Common myeloid progenitor, CD34-positive (primary cell): ENCODE data around the gene USP43.
"Not testable (repeated sequence)": the region's sequence is repeated elsewhere in the genome, so short reads cannot be mapped to it uniquely, and the experiment has no call there.

Experiments used
- CTCF ChIA-PET: fragments of 350-600 bp; sonication (Branson Sonifier 250); formaldehyde crosslinking; loops from one replicate; lab custom pipeline; 2021; ENCODE audit warnings: antibody characterized with exemption; lab: Charles Lee
- POLR2A ChIA-PET: fragments of 350-600 bp; sonication (Branson Sonifier 250); formaldehyde crosslinking; loops from one replicate; lab custom pipeline; 2021; ENCODE audit warnings: antibody characterized with exemption; lab: Charles Lee
- DNase-seq, 3 donors: peaks; one replicate each; pipeline versions ENCODE4 v3.0.0 to v3.0.0-alpha.2; 2013
- H3K27ac ChIP-seq, 2 experiments: 1 replicate in 1 of 2; 2 replicates in 1 of 2; pipeline ENCODE4 v1.7.0; 2013; ENCODE audit warnings: inconsistent platforms in 2 of 2, low read length in 2 of 2, mild to moderate bottlenecking in 2 of 2, low read depth in 1 of 2, moderate library complexity in 1 of 2; ENCODE audit not compliant: severe bottlenecking in 2 of 2, insufficient read depth in 1 of 2, poor library complexity in 1 of 2
- H3K27me3 ChIP-seq, 5 experiments: replicated peaks in 2 of 5; 1 replicate in 3 of 5; 2 replicates in 2 of 5; pipeline versions ENCODE4 v1.6.1 to v1.7.0; 2013; ENCODE audit warnings: low read length in 4 of 5, mild to moderate bottlenecking in 2 of 5, moderate library complexity in 2 of 5, inconsistent platforms in 1 of 5; ENCODE audit not compliant: insufficient read depth in 5 of 5, control insufficient read depth in 4 of 5
- H3K36me3 ChIP-seq, 4 experiments: 1 replicate in 2 of 4; 2 replicates in 2 of 4; pipeline versions ENCODE4 v1.6.1 to v1.7.0; 2013; ENCODE audit warnings: low read length in 3 of 4, control low read depth in 1 of 4, mild to moderate bottlenecking in 1 of 4; ENCODE audit not compliant: control insufficient read depth in 4 of 4, insufficient read depth in 4 of 4
- H3K4me1 ChIP-seq, 4 experiments: 1 replicate in 3 of 4; 2 replicates in 1 of 4; pipeline versions ENCODE4 v1.6.1 to v1.7.1; 2013; ENCODE audit warnings: low read length in 3 of 4, mild to moderate bottlenecking in 3 of 4, control low read depth in 1 of 4, inconsistent platforms in 1 of 4, moderate library complexity in 1 of 4; ENCODE audit not compliant: control insufficient read depth in 4 of 4, insufficient read depth in 4 of 4; ENCODE audit errors: control extremely low read depth in 1 of 4
- H3K4me3 ChIP-seq, 7 experiments: 1 replicate in 4 of 7; 2 replicates in 3 of 7; pipeline versions ENCODE4 v1.5.1 to v1.7.0; 2013; ENCODE audit warnings: mild to moderate bottlenecking in 7 of 7, low read length in 6 of 7, moderate library complexity in 6 of 7, inconsistent platforms in 2 of 7, low read depth in 2 of 7, control low read depth in 1 of 7; ENCODE audit not compliant: insufficient read depth in 4 of 7, control insufficient read depth in 1 of 7; ENCODE audit errors: extremely low read depth in 1 of 7
- H3K9me3 ChIP-seq, 5 experiments: 1 replicate in 4 of 5; 2 replicates in 1 of 5; pipeline versions ENCODE4 v1.6.1 to v1.7.1; 2013; ENCODE audit warnings: low read length in 4 of 5, mild to moderate bottlenecking in 2 of 5, inconsistent platforms in 1 of 5, low read depth in 1 of 5, moderate library complexity in 1 of 5; ENCODE audit not compliant: control insufficient read depth in 4 of 5, insufficient read depth in 2 of 5; ENCODE audit errors: control extremely low read depth in 1 of 5
- WGBS: methylation state at CpG from one replicate; pipeline ENCODE4 v1.1.5; 2013; ENCODE audit not compliant: insufficient coverage; 5-methylcytosine and 5-hydroxymethylcytosine counted together

The USP43 gene

GRCh38 chr17:9640388-9640787, 4.9 kb upstream of the USP43 start:
- H3K36me3 ChIP-seq, DNase-seq, H3K9me3 ChIP-seq, H3K27ac ChIP-seq, H3K4me3 ChIP-seq, H3K27me3 ChIP-seq, POLR2A ChIA-PET: not testable (repeated sequence)
- WGBS = 80% methylated on average over 2 of the region's 5 CpGs
- H3K4me1 ChIP-seq = peaks cover 0 to 14% (median 9%) of the 10 kb centered on the region in 4 experiments
- CTCF ChIA-PET = interaction anchor here (0.9 kb wide), 1 partner anchor 62 kb away, joined by 3 read pairs; no protein-coding TSS in a partner anchor

- POLR2A ChIA-PET = no interaction called here
Observed at GRCh38 chr17:9643611-9644010, 1.7 kb upstream of the USP43 start.

GRCh38 chr17:9645851-9646545, 681 bp downstream of the USP43 start:
- Histone ChIP-seq H3K27me3 (peaks cover 0 to 7% (median 4%) of the 10 kb centered on the region in 5 experiments), H3K9me3 (no peaks in the 10 kb centered on the region), H3K36me3 (no peaks in the 10 kb centered on the region), H3K4me3 (peak overlapping the region; percentile 64 to 86 (median 80)), H3K4me1 (peaks cover 3 to 23% (median 16%) of the 10 kb centered on the region in 4 experiments), H3K27ac (no peak overlapping the region)
- peak; percentile 56 to 75 (median 61) for DNase-seq
- ChIA-PET POLR2A (no interaction called here), CTCF (interaction anchor here (1.7 to 2.0 kb wide), 3 partner anchors 10 to 70 kb away, joined by 3 to 10 read pairs (median 9); partner anchors contain the start of genes CFAP52 and STX8)
- WGBS = 1% methylated on average over 48 of the region's 51 CpGs

More at GRCh38 chr17:9643611-9644010, 1.7 kb upstream of the USP43 start:
- DNase-seq = no peak
- Histone ChIP-seq H3K36me3 (no peaks in the 10 kb centered on the region), H3K27me3 (peaks cover 0 to 7% (median 4%) of the 10 kb centered on the region in 5 experiments), H3K4me1 (peaks cover 3 to 23% (median 16%) of the 10 kb centered on the region in 4 experiments), H3K27ac (no peak overlapping the region), H3K9me3 (no peaks in the 10 kb centered on the region), H3K4me3 (no peak overlapping the region)
- CTCF ChIA-PET = interaction anchor here (1.0 kb wide), 1 partner anchor 9 kb away, joined by 3 read pairs; no protein-coding TSS in a partner anchor
- 96% methylated on average over 5 of the region's 5 CpGs for WGBS

- Histone ChIP-seq H3K9me3 (no peaks in the 10 kb centered on the region), H3K27me3 (peaks cover 0 to 7% (median 4%) of the 10 kb centered on the region in 5 experiments), H3K36me3 (no peaks in the 10 kb centered on the region), H3K4me3 (peak overlapping the region; percentile 8 to 86 (median 80)), H3K27ac (no peak overlapping the region), H3K4me1 (peaks cover 3 to 23% (median 16%) of the 10 kb centered on the region in 4 experiments)
- CTCF ChIA-PET = interaction anchor here (1.7 to 2.0 kb wide), 3 partner anchors 11 to 70 kb away, joined by 3 to 10 read pairs (median 9); partner anchors contain the start of genes CFAP52 and STX8
- 72% methylated on average over 8 of the region's 8 CpGs for WGBS
- no peak for DNase-seq
- POLR2A ChIA-PET = no interaction called here
Observed at GRCh38 chr17:9646546-9646885, 1.2 kb downstream of the USP43 start.

- DNase-seq = peak in 1 of 3 donors; percentile 11
- POLR2A ChIA-PET = no interaction called here
- H3K36me3 ChIP-seq = no peaks in the 10 kb centered on the region
- WGBS = no CpG with 5 or more reads among the region's 4 CpGs
- H3K27ac ChIP-seq = no peak overlapping the region
- peaks cover 0 to 7% (median 4%) of the 10 kb centered on the region in 5 experiments for H3K27me3 ChIP-seq
- no peaks in the 10 kb centered on the region for H3K9me3 ChIP-seq
- CTCF ChIA-PET = interaction anchor here (1.7 to 2.0 kb wide), 3 partner anchors 12 to 71 kb away, joined by 3 to 10 read pairs (median 9); partner anchors contain the start of genes CFAP52 and STX8
- H3K4me3 ChIP-seq = no peak overlapping the region
- peaks cover 3 to 23% (median 16%) of the 10 kb centered on the region in 4 experiments for H3K4me1 ChIP-seq
Observed at GRCh38 chr17:9647014-9647413, 1.7 kb downstream of the USP43 start.

GRCh38 chr17:9648521-9649110, 3.3 kb downstream of the USP43 start:
- POLR2A ChIA-PET = no interaction called here
- WGBS = 100% methylated on average over 2 of the region's 3 CpGs
- CTCF ChIA-PET = no interaction called here
- no peak overlapping the region for H3K27ac ChIP-seq
- no peak for DNase-seq
- H3K4me3 ChIP-seq = no peak overlapping the region
- peaks cover 3 to 23% (median 16%) of the 10 kb centered on the region in 4 experiments for H3K4me1 ChIP-seq
- H3K36me3 ChIP-seq = no peaks in the 10 kb centered on the region
- H3K9me3 ChIP-seq = no peaks in the 10 kb centered on the region
- H3K27me3 ChIP-seq = peaks cover 0 to 7% (median 4%) of the 10 kb centered on the region in 5 experiments
